HEK293T (cell line): ENCODE results near the gene SPTBN4.

Experiments used
- BHLHE40 ChIP-seq: fragments of 450-650 bp; IDR thresholded peaks from 2 replicates; pipeline ENCODE4 v1.6.1; 2016; ENCODE audit warnings: mild to moderate bottlenecking, moderate library complexity, borderline replicate concordance
- CTBP1 ChIP-seq: fragments of 450-650 bp; IDR thresholded peaks from 2 replicates; pipeline ENCODE4 v1.6.1; 2016; ENCODE audit warnings: borderline replicate concordance
- ELF4 ChIP-seq: fragments of 450-650 bp; IDR thresholded peaks from 2 replicates; pipeline ENCODE4 v1.6.1; 2017; ENCODE audit warnings: antibody characterized with exemption
- FOXA1 ChIP-seq: fragments of 450-650 bp; IDR thresholded peaks from 2 replicates; pipeline ENCODE4 v1.6.1; 2016; ENCODE audit warnings: mild to moderate bottlenecking
- FOXK2 ChIP-seq: fragments of 450-650 bp; IDR thresholded peaks from 2 replicates; pipeline ENCODE4 v1.6.1; 2016; ENCODE audit warnings: mild to moderate bottlenecking
- FOXM1 ChIP-seq: fragments of 450-650 bp; IDR thresholded peaks from 2 replicates; pipeline ENCODE4 v1.6.1; 2017; ENCODE audit warnings: mild to moderate bottlenecking, borderline replicate concordance
- HDGF ChIP-seq: fragments of 450-650 bp; IDR thresholded peaks from 2 replicates; pipeline ENCODE4 v1.6.1; 2017; ENCODE audit warnings: antibody characterized with exemption, borderline replicate concordance
- LEF1 ChIP-seq: fragments of 450-650 bp; IDR thresholded peaks from 2 replicates; pipeline ENCODE4 v1.6.1; 2017; ENCODE audit warnings: mild to moderate bottlenecking, borderline replicate concordance
- NFRKB ChIP-seq: fragments of 450-650 bp; IDR thresholded peaks from 2 replicates; pipeline ENCODE4 v1.6.1; 2016; ENCODE audit warnings: mild to moderate bottlenecking, moderate library complexity
- SP1 ChIP-seq: fragments of 450-650 bp; IDR thresholded peaks from 2 replicates; pipeline ENCODE4 v1.6.1; 2017
- SUZ12 ChIP-seq: fragments of 450-650 bp; IDR thresholded peaks from 2 replicates; pipeline ENCODE4 v1.6.1; 2016; ENCODE audit warnings: mild to moderate bottlenecking
- TARDBP ChIP-seq: fragments of 450-650 bp; IDR thresholded peaks from 2 replicates; pipeline ENCODE4 v1.6.1; 2016
- TF ChIP-seq, protein P1 (sequence below): fragments of 450-650 bp; IDR thresholded peaks from 2 replicates; pipeline ENCODE4 v1.6.1; 2016

DNA sequence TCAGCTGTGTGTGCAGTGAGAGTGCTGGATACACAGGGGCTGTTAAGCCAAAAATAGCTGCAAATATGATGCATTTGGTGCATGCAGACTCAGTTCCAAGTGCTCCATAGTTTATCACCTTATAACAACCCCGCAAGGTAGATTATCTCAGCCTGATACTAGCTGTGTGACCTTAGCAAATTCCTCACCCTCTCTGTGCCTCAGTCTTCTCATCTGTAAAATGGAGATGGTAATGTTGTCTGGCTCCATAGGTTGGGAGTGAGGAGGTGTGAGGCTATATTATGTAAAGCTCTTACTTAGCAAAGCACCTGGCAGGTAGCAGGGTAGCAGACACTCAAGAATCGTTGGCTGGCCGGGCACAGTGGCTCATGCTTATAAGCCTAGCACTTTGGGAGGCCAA lies 86.0 kb downstream of the SPTBN4 start:
- no peak for TF ChIP-seq CTBP1
- TF ChIP-seq FOXA1 = no peak
- no peak for TF ChIP-seq ELF4
- TF ChIP-seq SUZ12 = no peak
- TF ChIP-seq BHLHE40 = no peak
- TF ChIP-seq NFRKB = no peak
- no peak for TF ChIP-seq SP1
- no peak for TF ChIP-seq LEF1
- TF ChIP-seq TARDBP = no peak
- TF ChIP-seq, protein P1, sequence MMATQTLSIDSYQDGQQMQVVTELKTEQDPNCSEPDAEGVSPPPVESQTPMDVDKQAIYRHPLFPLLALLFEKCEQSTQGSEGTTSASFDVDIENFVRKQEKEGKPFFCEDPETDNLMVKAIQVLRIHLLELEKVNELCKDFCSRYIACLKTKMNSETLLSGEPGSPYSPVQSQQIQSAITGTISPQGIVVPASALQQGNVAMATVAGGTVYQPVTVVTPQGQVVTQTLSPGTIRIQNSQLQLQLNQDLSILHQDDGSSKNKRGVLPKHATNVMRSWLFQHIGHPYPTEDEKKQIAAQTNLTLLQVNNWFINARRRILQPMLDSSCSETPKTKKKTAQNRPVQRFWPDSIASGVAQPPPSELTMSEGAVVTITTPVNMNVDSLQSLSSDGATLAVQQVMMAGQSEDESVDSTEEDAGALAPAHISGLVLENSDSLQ = no peak
- no peak for TF ChIP-seq HDGF
- no peak for TF ChIP-seq FOXM1
- no peak for TF ChIP-seq FOXK2
